Stomach (tissue), 4 donors: ENCODE measurements around the gene CBX4.

ENCODE experiments used
- EP300 ChIP-seq: sonication (generic); formaldehyde crosslinking; IDR thresholded peaks from one replicate; pipeline ENCODE4 v1.6.1; 2017; ENCODE audit warnings: antibody characterized with exemption
- POLR2A ChIP-seq, 4 donors: fragments of 450-650 bp; IDR thresholded peaks; one replicate each; pipeline ENCODE4 v1.6.1; 2016; ENCODE audit warnings: antibody characterized with exemption in 4 of 4, control low read depth in 2 of 4, mild to moderate bottlenecking in 1 of 4, moderate library complexity in 1 of 4
- POLR2AphosphoS5 ChIP-seq, 3 donors: sonication (generic); formaldehyde crosslinking; IDR thresholded peaks; one replicate each; pipeline ENCODE4 v1.6.1; 2016; ENCODE audit warnings: antibody characterized with exemption in 3 of 3
- TF ChIP-seq, protein P1 (sequence below), 7 experiments: fragments of 450-650 bp in 4 of 7; fragments of 200-600 bp in 3 of 7; sonication (generic) in 3 of 7; IDR thresholded peaks; one replicate each; pipeline ENCODE4 v1.5.1; 2016 to 2019; ENCODE audit warnings: antibody characterized with exemption in 7 of 7, control low read depth in 2 of 7, mild to moderate bottlenecking in 1 of 7

DNA sequence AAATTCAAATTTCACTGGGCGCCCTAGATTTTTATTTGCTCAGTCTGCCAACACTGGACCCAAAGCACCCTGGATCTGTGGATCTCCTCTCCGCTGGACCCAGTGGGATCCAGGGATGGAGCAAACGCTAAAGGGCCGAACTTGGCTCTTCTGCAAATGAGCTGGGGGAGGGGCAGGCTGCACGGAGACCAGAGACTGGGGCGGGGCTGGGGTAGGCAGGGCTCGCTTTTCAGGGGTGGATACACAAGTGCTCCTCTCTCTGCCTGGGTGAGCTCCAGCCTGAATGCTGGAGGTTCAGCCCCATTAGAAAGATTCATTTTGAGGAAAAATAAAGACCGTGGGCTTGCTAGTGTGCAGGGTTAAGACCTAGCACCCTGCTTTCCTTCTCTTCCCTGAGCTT, 8.9 kb downstream of the CBX4 start:
- no peak for TF ChIP-seq POLR2A (IDR thresholded peaks at IDR 0.05)
- TF ChIP-seq, protein P1, sequence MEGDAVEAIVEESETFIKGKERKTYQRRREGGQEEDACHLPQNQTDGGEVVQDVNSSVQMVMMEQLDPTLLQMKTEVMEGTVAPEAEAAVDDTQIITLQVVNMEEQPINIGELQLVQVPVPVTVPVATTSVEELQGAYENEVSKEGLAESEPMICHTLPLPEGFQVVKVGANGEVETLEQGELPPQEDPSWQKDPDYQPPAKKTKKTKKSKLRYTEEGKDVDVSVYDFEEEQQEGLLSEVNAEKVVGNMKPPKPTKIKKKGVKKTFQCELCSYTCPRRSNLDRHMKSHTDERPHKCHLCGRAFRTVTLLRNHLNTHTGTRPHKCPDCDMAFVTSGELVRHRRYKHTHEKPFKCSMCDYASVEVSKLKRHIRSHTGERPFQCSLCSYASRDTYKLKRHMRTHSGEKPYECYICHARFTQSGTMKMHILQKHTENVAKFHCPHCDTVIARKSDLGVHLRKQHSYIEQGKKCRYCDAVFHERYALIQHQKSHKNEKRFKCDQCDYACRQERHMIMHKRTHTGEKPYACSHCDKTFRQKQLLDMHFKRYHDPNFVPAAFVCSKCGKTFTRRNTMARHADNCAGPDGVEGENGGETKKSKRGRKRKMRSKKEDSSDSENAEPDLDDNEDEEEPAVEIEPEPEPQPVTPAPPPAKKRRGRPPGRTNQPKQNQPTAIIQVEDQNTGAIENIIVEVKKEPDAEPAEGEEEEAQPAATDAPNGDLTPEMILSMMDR (IDR thresholded peaks at IDR 0.05) = no peak
- no peak for TF ChIP-seq POLR2AphosphoS5 (IDR thresholded peaks at IDR 0.05)
- TF ChIP-seq EP300 = no peak
